BJ (cell line): ENCODE data around the gene PROKR2. TPM values are rescaled to one million over a fixed set of nuclear protein-coding genes. Genes with fewer than 3 reads are reported as not detected.

Experiments
- CTCF ChIA-PET: fragments of 350-600 bp; formaldehyde crosslinking; extraction: SDS; loops from one replicate; lab custom pipeline; 2021; ENCODE audit warnings: antibody characterized with exemption, inconsistent platforms; lab: Yijun Ruan, JAX
- POLR2A ChIA-PET: fragments of 300-600 bp; sonication (Branson Sonifier 250); formaldehyde crosslinking; extraction: SDS; loops from one replicate; lab custom pipeline; 2021; ENCODE audit warnings: antibody characterized with exemption; lab: Charles Lee
- DNase-seq: peaks from one replicate; pipeline ENCODE4 v3.0.0-alpha.2; 2011; ENCODE audit warnings: low read depth
- H3K27me3 ChIP-seq: 2 replicates; pipeline ENCODE4 v1.6.0; 2011; ENCODE audit warnings: low read length; ENCODE audit not compliant: control insufficient read depth, insufficient read depth
- H3K36me3 ChIP-seq: 2 replicates; pipeline ENCODE4 v1.5.1; 2011; ENCODE audit warnings: low read length; ENCODE audit not compliant: control insufficient read depth, insufficient read depth
- H3K4me3 ChIP-seq: 2 replicates; pipeline ENCODE4 v1.5.1; 2011; ENCODE audit warnings: low read depth, mild to moderate bottlenecking, control low read depth, low read length
- polyA plus RNA-seq: library from polyadenylated mRNA; depleted of rRNA; stranded (reverse); fragments of >200 nt; gene quantifications from 2 replicates; pipeline ENCODE4 v1.2.3, GENCODE V29; 2011
- TF ChIP-seq, protein P1 (sequence below): IDR thresholded peaks from 2 replicates; pipeline ENCODE4 v1.5.1; 2011; ENCODE audit warnings: low read depth, mild to moderate bottlenecking, control low read depth, inconsistent platforms, low read length, moderate library complexity; ENCODE audit not compliant: insufficient read depth

PROKR2 gene
- polyA plus RNA-seq, 1 experiment: not detected

DNA sequence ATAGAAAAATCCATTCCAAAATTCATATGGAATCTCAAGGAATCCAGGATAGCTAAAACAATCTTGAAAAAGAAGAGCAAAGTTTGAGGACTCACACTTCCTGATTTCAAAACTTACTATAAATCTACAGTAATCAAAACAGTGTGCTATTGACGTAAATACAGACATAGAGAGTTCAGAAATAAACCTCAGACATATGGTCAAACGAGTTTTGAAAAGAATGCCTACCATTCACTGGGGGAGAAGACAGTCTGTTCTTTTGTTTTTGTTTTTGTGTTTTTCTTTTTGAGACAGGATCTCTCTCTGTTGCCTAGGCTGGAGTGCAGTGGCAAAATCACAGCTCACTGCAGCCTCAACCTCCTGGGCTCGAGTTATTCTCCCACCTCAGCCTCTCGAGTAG is 25.3 kb upstream of the PROKR2 start:
- CTCF ChIA-PET: no interaction called here
- POLR2A ChIA-PET: no interaction called here
- TF ChIP-seq, protein P1, sequence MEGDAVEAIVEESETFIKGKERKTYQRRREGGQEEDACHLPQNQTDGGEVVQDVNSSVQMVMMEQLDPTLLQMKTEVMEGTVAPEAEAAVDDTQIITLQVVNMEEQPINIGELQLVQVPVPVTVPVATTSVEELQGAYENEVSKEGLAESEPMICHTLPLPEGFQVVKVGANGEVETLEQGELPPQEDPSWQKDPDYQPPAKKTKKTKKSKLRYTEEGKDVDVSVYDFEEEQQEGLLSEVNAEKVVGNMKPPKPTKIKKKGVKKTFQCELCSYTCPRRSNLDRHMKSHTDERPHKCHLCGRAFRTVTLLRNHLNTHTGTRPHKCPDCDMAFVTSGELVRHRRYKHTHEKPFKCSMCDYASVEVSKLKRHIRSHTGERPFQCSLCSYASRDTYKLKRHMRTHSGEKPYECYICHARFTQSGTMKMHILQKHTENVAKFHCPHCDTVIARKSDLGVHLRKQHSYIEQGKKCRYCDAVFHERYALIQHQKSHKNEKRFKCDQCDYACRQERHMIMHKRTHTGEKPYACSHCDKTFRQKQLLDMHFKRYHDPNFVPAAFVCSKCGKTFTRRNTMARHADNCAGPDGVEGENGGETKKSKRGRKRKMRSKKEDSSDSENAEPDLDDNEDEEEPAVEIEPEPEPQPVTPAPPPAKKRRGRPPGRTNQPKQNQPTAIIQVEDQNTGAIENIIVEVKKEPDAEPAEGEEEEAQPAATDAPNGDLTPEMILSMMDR: no peak

DNA sequence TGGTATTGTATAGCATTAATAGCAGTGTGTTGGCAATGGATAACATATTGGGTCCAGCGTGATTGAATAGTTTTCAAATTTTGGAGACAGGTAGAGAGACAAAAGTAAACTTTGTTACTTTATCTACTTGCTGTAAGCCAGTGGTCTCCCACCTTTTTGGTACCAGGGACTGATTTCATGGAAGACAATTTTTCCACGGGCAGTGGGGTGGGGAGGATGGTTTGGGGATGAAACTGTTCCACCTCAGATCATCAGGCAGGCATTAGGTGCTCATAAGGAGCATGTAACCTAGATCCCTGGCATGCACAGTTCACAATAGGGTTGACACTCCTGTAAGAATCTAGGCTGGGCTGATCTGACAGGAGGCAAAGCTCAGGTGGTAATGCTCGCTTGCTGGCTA is 14.6 kb upstream of the PROKR2 start:
- CTCF ChIA-PET: no interaction called here
- TF ChIP-seq, protein P1: no peak
- POLR2A ChIA-PET: no interaction called here
- Histone ChIP-seq H3K27me3 (no peaks in the 10 kb centered on the region), H3K4me3 (no peak overlapping the region), H3K36me3 (no peaks in the 10 kb centered on the region)
- no peak for DNase-seq

More for the DNA sequence above, 25.3 kb upstream of the PROKR2 start:
- Histone ChIP-seq H3K4me3 (no peak overlapping the region), H3K36me3 (no peaks in the 10 kb centered on the region), H3K27me3 (no peaks in the 10 kb centered on the region)
- DNase-seq: no peak

DNA sequence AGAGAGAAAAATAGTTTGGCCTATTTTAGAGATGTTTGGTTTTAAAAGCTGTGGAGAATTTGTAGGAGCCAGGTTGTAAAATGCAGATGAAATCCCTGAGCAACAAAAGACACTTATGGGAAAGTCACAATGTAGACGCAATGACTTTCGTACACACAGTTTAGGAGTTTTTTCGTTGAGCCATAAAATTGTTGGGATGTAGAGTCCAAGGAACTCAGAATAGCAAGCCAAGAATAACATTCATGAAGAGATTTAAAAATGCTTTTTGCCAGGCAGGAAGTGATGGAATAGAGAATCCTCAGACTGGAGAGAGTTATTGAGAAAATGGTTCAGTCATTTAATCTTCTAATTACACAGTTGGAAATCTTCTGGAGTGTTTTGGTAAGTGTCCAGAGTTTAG is 11.5 kb upstream of the PROKR2 start:
- no peak for DNase-seq
- POLR2A ChIA-PET: no interaction called here
- Histone ChIP-seq H3K36me3 (no peaks in the 10 kb centered on the region), H3K4me3 (no peak overlapping the region), H3K27me3 (no peaks in the 10 kb centered on the region)
- CTCF ChIA-PET: no interaction called here
- TF ChIP-seq, protein P1: no peak

DNA sequence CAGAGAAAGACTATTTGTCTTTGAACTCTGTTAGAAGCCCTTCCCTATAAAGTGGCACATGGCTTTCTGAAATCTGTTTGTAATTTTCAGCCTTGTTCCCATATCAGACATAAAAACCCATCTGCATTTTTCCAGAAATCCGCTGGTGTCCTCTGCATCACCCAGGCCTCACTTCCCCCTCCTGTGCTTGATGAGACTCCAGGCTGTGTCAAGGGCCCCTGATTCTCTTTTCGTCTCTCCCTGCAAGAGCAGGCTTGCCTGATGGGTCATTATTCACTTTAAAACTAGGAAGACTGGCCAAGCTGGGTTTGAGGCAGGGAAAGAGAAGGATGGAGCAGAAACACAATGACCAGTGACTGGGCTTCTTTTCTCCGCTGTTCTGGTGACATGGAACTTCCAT is 10.6 kb upstream of the PROKR2 start:
- POLR2A ChIA-PET: no interaction called here
- H3K36me3 ChIP-seq: no peaks in the 10 kb centered on the region
- DNase-seq: no peak
- CTCF ChIA-PET: no interaction called here
- TF ChIP-seq, protein P1: no peak
- H3K4me3 ChIP-seq: no peak overlapping the region
- no peaks in the 10 kb centered on the region for H3K27me3 ChIP-seq

DNA sequence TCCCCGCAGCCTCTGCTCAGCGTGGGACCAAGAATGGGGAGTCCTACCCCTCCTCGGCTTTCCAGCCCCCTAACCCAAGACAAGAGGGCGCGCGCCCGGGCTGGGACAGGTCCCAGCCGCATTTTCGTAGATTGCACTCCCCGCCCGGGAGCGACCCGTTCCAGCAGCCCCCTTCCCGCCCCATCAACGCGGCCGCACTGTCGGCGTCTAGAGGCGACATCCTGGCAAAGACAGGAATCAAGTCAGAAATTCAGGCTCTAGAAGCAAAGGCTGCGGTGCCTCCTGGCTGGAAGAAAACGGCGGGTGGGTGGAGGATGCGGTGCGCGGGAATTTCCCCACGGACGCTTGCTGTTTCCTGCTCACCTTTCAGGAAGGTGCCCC is 957 bp downstream of the PROKR2 start:
- TF ChIP-seq, protein P1: no peak
- H3K27me3 ChIP-seq: peaks cover 7% of the 10 kb centered on the region
- H3K36me3 ChIP-seq: no peaks in the 10 kb centered on the region
- no peak for DNase-seq
- CTCF ChIA-PET: no interaction called here
- POLR2A ChIA-PET: no interaction called here
- no peak overlapping the region for H3K4me3 ChIP-seq
